ENCODE results near the gene MGAT5. TPM values are rescaled to one million over a fixed set of nuclear protein-coding genes. Genes with fewer than 3 reads are reported as not detected.

The MGAT5 gene
- total and polyA plus RNA-seq, 5 donors = 29.0 to 156 (median 126) TPM

DNA sequence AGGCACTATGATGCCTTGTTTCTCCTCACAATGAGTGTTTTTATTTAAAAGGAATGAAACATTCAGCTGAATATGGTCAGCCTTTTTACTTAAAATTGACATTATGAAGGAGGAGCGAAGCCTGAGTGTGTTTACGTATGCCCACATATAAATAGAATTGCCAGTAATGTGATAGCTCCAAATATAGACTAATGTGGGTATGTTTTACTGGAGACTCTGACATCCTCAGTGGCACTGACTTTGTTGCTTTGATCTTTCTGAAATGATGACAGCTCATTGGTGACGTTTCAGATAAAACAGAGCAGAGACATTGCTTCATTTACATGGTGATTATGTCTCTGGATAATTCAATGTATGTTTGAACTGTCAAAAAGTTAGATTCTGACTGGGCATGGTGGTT lies 167.0 kb downstream of the MGAT5 start:
- H3K4me1 ChIP-seq (ENCODE audit: control insufficient read depth, insufficient read depth, low read length) = no peaks in the 10 kb centered on the region
- no peaks in the 10 kb centered on the region for H3K27me3 ChIP-seq (ENCODE audit: control insufficient read depth, insufficient read depth)
- H3K4me3 ChIP-seq (ENCODE audit: low read length) = no peak overlapping the region
- 60% methylated on average over 3 of the region's 3 CpGs for WGBS
- no peak overlapping the region for H3K27ac ChIP-seq (ENCODE audit: low read length)
- intact Hi-C loops (cut with DNase I) = loop anchor here in 1 of 4 donors (10.0 kb wide), 1 partner anchor 536 kb away; no protein-coding TSS in a partner anchor
- no peak for DNase-seq
- ATAC-seq = peak in 1 of 2 donors; percentile 47
- no peaks in the 10 kb centered on the region for H3K9me3 ChIP-seq (ENCODE audit: control insufficient read depth, low read length)

GRCh38 chr2:134421556-134422328 lies 167.9 kb downstream of the MGAT5 start:
- no peak overlapping the region for H3K4me3 ChIP-seq (ENCODE audit: low read length)
- no peaks in the 10 kb centered on the region for H3K27me3 ChIP-seq (ENCODE audit: control insufficient read depth, insufficient read depth)
- no peaks in the 10 kb centered on the region for H3K9me3 ChIP-seq (ENCODE audit: control insufficient read depth, low read length)
- no peak overlapping the region for H3K27ac ChIP-seq (ENCODE audit: low read length)
- DNase-seq = no peak
- intact Hi-C loops (cut with DNase I) = loop anchor here in 1 of 4 donors (10.0 kb wide), 1 partner anchor 537 kb away; no protein-coding TSS in a partner anchor
- no peaks in the 10 kb centered on the region for H3K4me1 ChIP-seq (ENCODE audit: control insufficient read depth, insufficient read depth, low read length)
- peak; percentile 70 to 73 for ATAC-seq
- 73% methylated on average over 7 of the region's 7 CpGs for WGBS

- H3K4me3 ChIP-seq (ENCODE audit: low read length) = no peak overlapping the region
- no peak for ATAC-seq
- 81% methylated on average over 6 of the region's 6 CpGs for WGBS
- H3K9me3 ChIP-seq (ENCODE audit: control insufficient read depth, low read length) = no peaks in the 10 kb centered on the region
- no peak for DNase-seq
- no peak overlapping the region for H3K27ac ChIP-seq (ENCODE audit: low read length)
- intact Hi-C loops (cut with DNase I) = loop anchor here in 1 of 4 donors (10.0 kb wide), 1 partner anchor 541 kb away; no protein-coding TSS in a partner anchor
- H3K4me1 ChIP-seq (ENCODE audit: control insufficient read depth, insufficient read depth, low read length) = no peaks in the 10 kb centered on the region
- no peaks in the 10 kb centered on the region for H3K27me3 ChIP-seq (ENCODE audit: control insufficient read depth, insufficient read depth)
Measured at GRCh38 chr2:134425724-134426496, 172.0 kb downstream of the MGAT5 start.

- no peaks in the 10 kb centered on the region for H3K27me3 ChIP-seq (ENCODE audit: control insufficient read depth, insufficient read depth)
- ATAC-seq (no peak), DNase-seq (no peak)
- 85% methylated on average over 3 of the region's 3 CpGs for WGBS
- H3K4me3 ChIP-seq (ENCODE audit: low read length) = no peak overlapping the region
- no peaks in the 10 kb centered on the region for H3K9me3 ChIP-seq (ENCODE audit: control insufficient read depth, low read length)
- H3K27ac ChIP-seq (ENCODE audit: low read length) = no peak overlapping the region
- intact Hi-C loops (cut with DNase I) = loop anchor here in 1 of 4 donors (10.0 kb wide), 1 partner anchor 542 kb away; no protein-coding TSS in a partner anchor
- H3K4me1 ChIP-seq (ENCODE audit: control insufficient read depth, insufficient read depth, low read length) = no peaks in the 10 kb centered on the region
Measured at GRCh38 chr2:134426721-134427120, 172.8 kb downstream of the MGAT5 start.

DNA sequence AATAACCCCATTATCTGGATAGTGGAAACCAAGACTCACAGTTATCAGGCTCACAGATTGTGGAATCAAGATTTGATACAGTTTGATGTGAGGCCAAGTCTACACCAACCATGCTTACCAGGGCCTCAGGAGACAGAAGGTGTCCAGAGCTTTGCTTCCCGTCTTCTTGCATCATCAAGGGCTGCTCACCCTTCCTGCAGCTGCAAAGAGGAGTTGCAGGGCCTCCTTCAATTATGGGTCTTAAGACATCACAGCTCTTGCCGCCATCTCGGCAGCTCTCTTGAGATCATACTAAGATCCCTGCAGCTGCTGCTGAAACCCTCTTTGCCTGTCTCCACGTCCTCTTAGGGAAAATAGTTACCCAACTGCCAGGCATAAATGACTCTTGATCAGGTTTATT lies 176.0 kb downstream of the MGAT5 start:
- intact Hi-C loops (cut with DNase I) = loop anchor here in 1 of 4 donors (10.0 kb wide), 1 partner anchor 545 kb away; no protein-coding TSS in a partner anchor

GRCh38 chr2:134431838-134432434 lies 178.1 kb downstream of the MGAT5 start:
- no peak for ATAC-seq
- no peak overlapping the region for H3K27ac ChIP-seq (ENCODE audit: low read length)
- WGBS = 93% methylated on average over 2 of the region's 2 CpGs

More for the DNA sequence above, 176.0 kb downstream of the MGAT5 start:
- DNase-seq (no peak), ATAC-seq (no peak)
- no peaks in the 10 kb centered on the region for H3K27me3 ChIP-seq (ENCODE audit: control insufficient read depth, insufficient read depth)
- 82% methylated on average over 4 of the region's 4 CpGs for WGBS
- H3K9me3 ChIP-seq (ENCODE audit: control insufficient read depth, low read length) = no peaks in the 10 kb centered on the region
- no peak overlapping the region for H3K27ac ChIP-seq (ENCODE audit: low read length)
- no peaks in the 10 kb centered on the region for H3K4me1 ChIP-seq (ENCODE audit: control insufficient read depth, insufficient read depth, low read length)
- H3K4me3 ChIP-seq (ENCODE audit: low read length) = no peak overlapping the region

GRCh38 chr2:134432435-134432883 lies 178.6 kb downstream of the MGAT5 start:
- Histone ChIP-seq H3K27ac (ENCODE audit: low read length) (no peak overlapping the region), H3K4me1 (ENCODE audit: control insufficient read depth, insufficient read depth, low read length) (no peaks in the 10 kb centered on the region), H3K9me3 (ENCODE audit: control insufficient read depth, low read length) (no peaks in the 10 kb centered on the region), H3K4me3 (ENCODE audit: low read length) (no peak overlapping the region), H3K27me3 (ENCODE audit: control insufficient read depth, insufficient read depth) (no peaks in the 10 kb centered on the region)
- intact Hi-C loops (cut with DNase I) = no loop called here
- no peak for ATAC-seq
- WGBS = 97% methylated on average over 3 of the region's 3 CpGs
- DNase-seq = no peak

More at GRCh38 chr2:134431838-134432434, 178.1 kb downstream of the MGAT5 start:
- DNase-seq = no peak
- intact Hi-C loops (cut with DNase I) = no loop called here
- no peaks in the 10 kb centered on the region for H3K9me3 ChIP-seq (ENCODE audit: control insufficient read depth, low read length)
- no peaks in the 10 kb centered on the region for H3K27me3 ChIP-seq (ENCODE audit: control insufficient read depth, insufficient read depth)
- H3K4me3 ChIP-seq (ENCODE audit: low read length) = no peak overlapping the region
- H3K4me1 ChIP-seq (ENCODE audit: control insufficient read depth, insufficient read depth, low read length) = no peaks in the 10 kb centered on the region

DNA sequence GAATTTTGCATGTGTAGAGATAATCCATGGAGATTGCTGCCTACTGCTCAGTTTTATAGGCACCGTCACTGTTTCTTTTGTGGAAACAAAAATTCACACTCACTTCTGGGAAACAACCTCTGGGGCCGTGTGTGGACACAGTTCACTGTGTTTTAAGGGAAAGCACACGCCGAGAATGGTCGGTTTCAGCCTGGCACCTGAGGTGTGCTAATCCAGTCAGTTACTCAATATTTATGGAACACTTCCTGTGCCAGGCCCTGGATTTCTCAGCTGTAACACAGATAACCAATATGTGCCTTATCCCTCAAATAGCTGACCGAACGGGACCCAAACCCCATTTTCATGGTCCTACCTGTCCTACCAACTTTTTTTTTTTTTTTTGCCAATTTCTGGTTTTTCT lies 179.6 kb downstream of the MGAT5 start:
- intact Hi-C loops (cut with DNase I) = no loop called here
- 84% methylated on average over 7 of the region's 7 CpGs for WGBS
- H3K27ac ChIP-seq (ENCODE audit: low read length) = no peak overlapping the region

GRCh38 chr2:134433979-134434378 lies 180.1 kb downstream of the MGAT5 start:
- H3K27me3 ChIP-seq (ENCODE audit: control insufficient read depth, insufficient read depth) = no peaks in the 10 kb centered on the region
- no peaks in the 10 kb centered on the region for H3K9me3 ChIP-seq (ENCODE audit: control insufficient read depth, low read length)
- intact Hi-C loops (cut with DNase I) = no loop called here
- 97% methylated on average over 6 of the region's 6 CpGs for WGBS
- no peaks in the 10 kb centered on the region for H3K4me1 ChIP-seq (ENCODE audit: control insufficient read depth, insufficient read depth, low read length)
- H3K4me3 ChIP-seq (ENCODE audit: low read length) = no peak overlapping the region
- H3K27ac ChIP-seq (ENCODE audit: low read length) = no peak overlapping the region
- DNase-seq (no peak), ATAC-seq (no peak)

More for the DNA sequence above, 179.6 kb downstream of the MGAT5 start:
- Histone ChIP-seq H3K4me3 (ENCODE audit: low read length) (no peak overlapping the region), H3K27me3 (ENCODE audit: control insufficient read depth, insufficient read depth) (no peaks in the 10 kb centered on the region), H3K9me3 (ENCODE audit: control insufficient read depth, low read length) (no peaks in the 10 kb centered on the region), H3K4me1 (ENCODE audit: control insufficient read depth, insufficient read depth, low read length) (no peaks in the 10 kb centered on the region)
- DNase-seq = no peak
- ATAC-seq = no peak

DNA sequence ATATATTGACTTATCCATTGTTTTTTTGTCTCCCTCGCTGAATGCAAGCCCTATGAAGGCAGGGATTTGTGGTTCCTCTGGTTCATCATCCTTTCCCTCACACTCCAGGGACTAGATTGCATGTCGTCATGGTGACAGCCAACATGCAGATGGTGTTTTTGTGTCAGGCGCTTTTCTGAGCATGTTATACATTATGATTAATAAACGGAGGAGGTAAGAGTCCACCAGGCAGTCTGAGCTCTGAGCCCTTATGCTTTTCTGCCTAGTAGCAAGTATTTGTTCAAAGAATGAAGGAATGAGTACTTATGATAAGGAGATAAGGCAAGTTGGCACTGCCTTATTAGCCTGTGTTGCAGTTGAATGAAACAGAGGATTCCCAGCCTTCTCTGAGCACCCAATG lies 181.6 kb downstream of the MGAT5 start:
- DNase-seq (no peak), ATAC-seq (no peak)
- Histone ChIP-seq H3K9me3 (ENCODE audit: control insufficient read depth, low read length) (no peaks in the 10 kb centered on the region), H3K27ac (ENCODE audit: low read length) (no peak overlapping the region), H3K4me3 (ENCODE audit: low read length) (no peak overlapping the region), H3K4me1 (ENCODE audit: control insufficient read depth, insufficient read depth, low read length) (no peaks in the 10 kb centered on the region), H3K27me3 (ENCODE audit: control insufficient read depth, insufficient read depth) (no peaks in the 10 kb centered on the region)
- intact Hi-C loops (cut with DNase I) = no loop called here
- 91% methylated on average over 4 of the region's 4 CpGs for WGBS

- ATAC-seq (no peak), DNase-seq (no peak)
- intact Hi-C loops (cut with DNase I) = no loop called here
Measured at GRCh38 chr2:134435936-134436335, 182.1 kb downstream of the MGAT5 start.

More at GRCh38 chr2:134435936-134436335, 182.1 kb downstream of the MGAT5 start:
- no peak overlapping the region for H3K4me3 ChIP-seq (ENCODE audit: low read length)
- H3K27me3 ChIP-seq (ENCODE audit: control insufficient read depth, insufficient read depth) = no peaks in the 10 kb centered on the region
- H3K27ac ChIP-seq (ENCODE audit: low read length) = no peak overlapping the region
- H3K9me3 ChIP-seq (ENCODE audit: control insufficient read depth, low read length) = no peaks in the 10 kb centered on the region
- no peaks in the 10 kb centered on the region for H3K4me1 ChIP-seq (ENCODE audit: control insufficient read depth, insufficient read depth, low read length)
